Natural killer cell (primary cell): Measurements from ENCODE around the gene TPST2. TPM values are rescaled to one million over a fixed set of nuclear protein-coding genes. Genes with fewer than 3 reads are reported as not detected.

Experiments used
- ATAC-seq, 3 donors: fragments of 150-1000 bp in 2 of 3; fragments of 200-7000 bp in 1 of 3; cut with Tn5 transposase; 1 replicate in 1 of 3; 2 replicates in 2 of 3; pipeline ENCODE4 v1.10.0; 2021; ENCODE audit warnings: mild to moderate bottlenecking in 2 of 3, moderate library complexity in 2 of 3
- DNase-seq, 2 donors: peaks; one replicate each; pipeline versions ENCODE4 v3.0.0 to v3.0.0-alpha.2; 2013 to 2021; ENCODE audit warnings: mixed read lengths in 1 of 2
- H3K27ac ChIP-seq: one replicate; pipeline ENCODE4 v1.5.1; 2013; ENCODE audit warnings: mild to moderate bottlenecking, low read length
- H3K27me3 ChIP-seq: one replicate; pipeline ENCODE4 v1.6.1; 2013; ENCODE audit warnings: low read length; ENCODE audit not compliant: control insufficient read depth, insufficient read depth
- H3K36me3 ChIP-seq: one replicate; pipeline ENCODE4 v1.6.1; 2013; ENCODE audit warnings: low read length; ENCODE audit not compliant: control insufficient read depth, insufficient read depth
- H3K4me1 ChIP-seq: one replicate; pipeline ENCODE4 v1.6.1; 2013; ENCODE audit warnings: low read length; ENCODE audit not compliant: control insufficient read depth, insufficient read depth
- H3K4me3 ChIP-seq: one replicate; pipeline ENCODE4 v1.5.1; 2013; ENCODE audit warnings: low read length
- H3K9me3 ChIP-seq: one replicate; pipeline ENCODE4 v1.6.1; 2013; ENCODE audit warnings: low read length; ENCODE audit not compliant: control insufficient read depth, insufficient read depth
- H3K27ac Mint-ChIP-seq, 2 donors: one replicate each; pipeline ENCODE4 v1.8.0; 2022; ENCODE audit warnings: mild to moderate bottlenecking in 2 of 2, mixed read lengths in 2 of 2, moderate library complexity in 1 of 2
- H3K27me3 Mint-ChIP-seq, 2 donors: one replicate each; pipeline ENCODE4 v1.8.0; 2022; ENCODE audit warnings: low read depth in 2 of 2, mixed read lengths in 2 of 2
- H3K36me3 Mint-ChIP-seq: one replicate; pipeline ENCODE4 v1.8.0; 2022; ENCODE audit warnings: mixed read lengths
- H3K4me1 Mint-ChIP-seq, 2 donors: one replicate each; pipeline ENCODE4 v1.8.0; 2022; ENCODE audit warnings: mixed read lengths in 2 of 2
- H3K4me3 Mint-ChIP-seq: one replicate; pipeline ENCODE4 v1.8.0; 2022; ENCODE audit warnings: mild to moderate bottlenecking, moderate library complexity, mixed read lengths
- H3K9me3 Mint-ChIP-seq, 2 donors: one replicate each; pipeline ENCODE4 v1.8.0; 2022; ENCODE audit warnings: mixed read lengths in 2 of 2
- WGBS: methylation state at CpG from one replicate; pipeline ENCODE4 v1.1.7; 2013; ENCODE audit warnings: missing lambda C conversion rate; ENCODE audit not compliant: insufficient coverage; 5-methylcytosine and 5-hydroxymethylcytosine counted together
- intact Hi-C: fragments of 100-400 bp; cut with micrococcal nuclease; formaldehyde crosslinking; loops from one replicate; pipeline ENCODE4 v1.14.2; 2022
- total RNA-seq, 4 donors: library from RNA; stranded (reverse); fragments of 120-200 nt in 1 of 4; gene quantifications; one replicate each; pipeline versions ENCODE4 v1.2.3 to v1.2.4, GENCODE V29; 2013 to 2022
- TF ChIP-seq, protein P1 (sequence below): fragments of 200-600 bp; IDR thresholded peaks from one replicate; pipeline ENCODE4 v1.8.0; 2022; ENCODE audit warnings: antibody characterized with exemption

The TPST2 gene
- total RNA-seq, 3 donors from 2014 or later (not counting 1 experiment from before 2014, with no cell fraction given) = 145 to 206 (median 155) TPM

DNA sequence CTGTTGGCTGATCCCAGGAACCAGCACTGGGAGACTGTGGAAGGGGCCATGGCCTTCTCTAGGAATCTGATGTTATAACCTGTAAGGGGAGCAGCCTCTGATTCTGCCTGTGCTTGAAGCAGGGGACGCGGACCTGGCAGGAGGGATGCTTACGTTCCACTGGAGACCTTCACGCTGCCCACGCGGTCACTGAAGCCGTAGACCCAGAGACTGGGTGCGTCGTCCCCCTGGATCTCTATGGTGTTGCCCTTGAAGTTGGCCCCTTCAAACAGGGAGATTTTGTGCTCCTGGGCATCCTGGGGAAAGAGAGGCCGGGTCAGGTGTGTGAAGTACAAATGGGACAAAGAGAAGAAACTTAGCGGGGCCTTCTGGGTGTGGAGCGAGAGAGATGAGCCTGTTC lies 11.8 kb upstream of the TPST2 start:
- H3K27ac ChIP-seq = no peak overlapping the region
- DNase-seq (no peak), ATAC-seq (no peak)
- H3K36me3 ChIP-seq = no peaks in the 10 kb centered on the region
- TF ChIP-seq, protein P1, sequence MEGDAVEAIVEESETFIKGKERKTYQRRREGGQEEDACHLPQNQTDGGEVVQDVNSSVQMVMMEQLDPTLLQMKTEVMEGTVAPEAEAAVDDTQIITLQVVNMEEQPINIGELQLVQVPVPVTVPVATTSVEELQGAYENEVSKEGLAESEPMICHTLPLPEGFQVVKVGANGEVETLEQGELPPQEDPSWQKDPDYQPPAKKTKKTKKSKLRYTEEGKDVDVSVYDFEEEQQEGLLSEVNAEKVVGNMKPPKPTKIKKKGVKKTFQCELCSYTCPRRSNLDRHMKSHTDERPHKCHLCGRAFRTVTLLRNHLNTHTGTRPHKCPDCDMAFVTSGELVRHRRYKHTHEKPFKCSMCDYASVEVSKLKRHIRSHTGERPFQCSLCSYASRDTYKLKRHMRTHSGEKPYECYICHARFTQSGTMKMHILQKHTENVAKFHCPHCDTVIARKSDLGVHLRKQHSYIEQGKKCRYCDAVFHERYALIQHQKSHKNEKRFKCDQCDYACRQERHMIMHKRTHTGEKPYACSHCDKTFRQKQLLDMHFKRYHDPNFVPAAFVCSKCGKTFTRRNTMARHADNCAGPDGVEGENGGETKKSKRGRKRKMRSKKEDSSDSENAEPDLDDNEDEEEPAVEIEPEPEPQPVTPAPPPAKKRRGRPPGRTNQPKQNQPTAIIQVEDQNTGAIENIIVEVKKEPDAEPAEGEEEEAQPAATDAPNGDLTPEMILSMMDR = no peak
- H3K9me3 ChIP-seq = no peaks in the 10 kb centered on the region
- H3K9me3 Mint-ChIP-seq = no peaks in the 10 kb centered on the region
- no peaks in the 10 kb centered on the region for H3K36me3 Mint-ChIP-seq
- peaks cover 39 to 59% of the 10 kb centered on the region in 2 donors for H3K4me1 Mint-ChIP-seq
- WGBS = 98% methylated on average over 12 of the region's 12 CpGs
- no peak overlapping the region for H3K4me3 ChIP-seq
- peaks cover 30% of the 10 kb centered on the region for H3K4me1 ChIP-seq
- H3K27me3 Mint-ChIP-seq = no peaks in the 10 kb centered on the region
- intact Hi-C loops = no loop called here
- no peaks in the 10 kb centered on the region for H3K27me3 ChIP-seq
- H3K27ac Mint-ChIP-seq = no peak overlapping the region
- H3K4me3 Mint-ChIP-seq = no peak overlapping the region

DNA sequence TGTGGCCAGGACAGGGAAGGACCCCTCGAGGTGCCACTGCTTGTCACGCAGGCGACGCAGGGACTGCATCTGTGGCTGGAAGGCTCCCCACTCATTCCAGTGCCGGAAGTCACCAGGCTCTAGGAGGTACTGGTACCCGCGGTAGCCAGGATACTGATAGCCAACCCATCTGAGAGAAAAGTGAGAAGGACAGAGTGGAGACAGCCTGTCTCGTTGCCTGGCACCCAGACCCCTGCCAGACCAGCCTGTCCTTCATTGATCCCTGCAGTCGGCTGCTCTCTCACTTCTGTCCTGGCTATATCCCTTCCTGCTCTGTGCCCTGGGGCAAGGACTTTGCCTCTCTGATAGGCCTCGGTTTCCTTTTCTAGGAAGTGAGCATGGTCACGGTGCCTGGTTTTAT lies 9.6 kb upstream of the TPST2 start:
- TF ChIP-seq, protein P1 = no peak
- no peak for ATAC-seq
- Mint-ChIP-seq H3K27me3 (no peaks in the 10 kb centered on the region), H3K4me1 (peaks cover 48 to 61% of the 10 kb centered on the region in 2 donors), H3K27ac (peak overlapping the region; percentile 87 to 89), H3K4me3 (no peak overlapping the region), H3K9me3 (no peaks in the 10 kb centered on the region), H3K36me3 (no peaks in the 10 kb centered on the region)
- Histone ChIP-seq H3K27me3 (no peaks in the 10 kb centered on the region), H3K27ac (no peak overlapping the region), H3K9me3 (no peaks in the 10 kb centered on the region), H3K4me1 (peaks cover 49% of the 10 kb centered on the region), H3K36me3 (no peaks in the 10 kb centered on the region), H3K4me3 (no peak overlapping the region)
- 93% methylated on average over 11 of the region's 11 CpGs for WGBS
- DNase-seq = no peak
- intact Hi-C loops = no loop called here

DNA sequence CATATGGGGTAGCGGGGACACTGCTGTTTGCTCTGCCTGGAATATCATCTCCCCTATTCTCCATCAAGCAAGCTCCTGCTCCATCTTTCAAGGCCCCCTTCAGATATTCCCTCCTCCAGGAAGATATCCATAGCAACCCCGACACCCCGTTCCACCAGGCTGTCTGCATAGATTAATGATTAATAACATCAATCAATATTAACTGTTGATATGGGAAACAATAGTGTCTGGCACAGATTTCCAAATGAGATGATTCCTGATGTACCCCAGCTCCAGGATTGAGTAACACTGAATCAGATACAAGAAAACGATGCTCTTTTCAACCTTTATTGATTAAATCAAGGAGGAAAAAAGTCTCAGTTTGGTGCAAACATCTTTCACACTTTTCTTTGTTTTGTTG lies 7.5 kb upstream of the TPST2 start:
- DNase-seq (no peak), ATAC-seq (no peak)
- Mint-ChIP-seq H3K4me3 (peak overlapping the region; percentile 61), H3K27ac (peak overlapping the region; percentile 87 to 89), H3K36me3 (no peaks in the 10 kb centered on the region), H3K9me3 (no peaks in the 10 kb centered on the region), H3K4me1 (peaks cover 59 to 75% of the 10 kb centered on the region in 2 donors), H3K27me3 (no peaks in the 10 kb centered on the region)
- TF ChIP-seq, protein P1 = no peak
- H3K4me3 ChIP-seq = no peak overlapping the region
- 94% methylated on average over 1 of the region's 4 CpGs for WGBS
- intact Hi-C loops = no loop called here
- H3K4me1 ChIP-seq = peaks cover 69% of the 10 kb centered on the region
- no peaks in the 10 kb centered on the region for H3K27me3 ChIP-seq
- no peaks in the 10 kb centered on the region for H3K36me3 ChIP-seq
- peak overlapping the region; percentile 51 for H3K27ac ChIP-seq
- no peaks in the 10 kb centered on the region for H3K9me3 ChIP-seq

DNA sequence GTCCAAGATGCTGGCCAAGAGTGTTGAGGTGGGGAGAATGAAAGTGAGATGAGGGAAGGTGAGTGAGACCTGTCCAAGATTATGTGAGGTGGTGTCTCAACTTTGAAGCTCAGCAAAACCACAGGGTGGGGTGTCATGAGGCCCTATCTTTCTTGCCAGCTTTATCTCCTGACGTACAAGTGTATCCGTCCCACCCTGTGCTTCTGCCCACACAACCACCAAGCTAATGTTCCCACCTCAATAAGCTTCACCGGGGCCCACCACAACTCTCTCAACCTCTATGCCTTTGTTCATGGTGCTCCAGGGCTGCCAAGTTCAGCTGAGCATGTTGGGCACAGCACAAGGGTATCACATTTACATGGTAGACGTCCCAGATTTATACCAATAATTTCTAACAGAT lies 7.1 kb upstream of the TPST2 start:
- no peaks in the 10 kb centered on the region for H3K36me3 ChIP-seq
- Mint-ChIP-seq H3K36me3 (no peaks in the 10 kb centered on the region), H3K27ac (peak overlapping the region; percentile 87 to 89), H3K9me3 (no peaks in the 10 kb centered on the region), H3K4me3 (peak overlapping the region; percentile 61), H3K27me3 (no peaks in the 10 kb centered on the region), H3K4me1 (peaks cover 63 to 80% of the 10 kb centered on the region in 2 donors)
- WGBS = 30% methylated on average over 4 of the region's 4 CpGs
- TF ChIP-seq, protein P1 = no peak
- intact Hi-C loops = no loop called here
- H3K4me3 ChIP-seq = no peak overlapping the region
- H3K27me3 ChIP-seq = no peaks in the 10 kb centered on the region
- peaks cover 74% of the 10 kb centered on the region for H3K4me1 ChIP-seq
- ATAC-seq (peak; percentile 37 to 75 (median 68)), DNase-seq (peak in 1 of 2 donors; percentile 77)
- no peaks in the 10 kb centered on the region for H3K9me3 ChIP-seq
- H3K27ac ChIP-seq = peak overlapping the region; percentile 51
